ENCODE data around the gene MYF6.
"Not testable (repeated sequence)": the region's sequence is repeated elsewhere in the genome, so short reads cannot be mapped to it uniquely, and the experiment has no call there.

MYF6 gene

GRCh38 chr12:80707126-80707829, at the start of gene MYF6:
MYF6 (plus strand) TSS chr12:80707634; CDS start chr12:80707720, 86 bp downstream.
- peak within 1 kb of the TSS; percentile 5; the same call in 1 of the 2 replicates for H3K4me3 ChIP-seq (ENCODE audit: low read length)
- no CpG with 5 or more reads among the region's 4 CpGs for WGBS (ENCODE audit: insufficient coverage, insufficient read length)
- H3K4me1 ChIP-seq (ENCODE audit: control insufficient read depth, insufficient read depth, low read length), result peaks cover 4% of the 10 kb centered on the region; the same call in 1 of the 2 replicates
- peaks cover 47% of the 10 kb centered on the region for H3K27me3 ChIP-seq (ENCODE audit: control insufficient read depth, insufficient read depth, low read length)
- no peak for DNase-seq (ENCODE audit: low read depth, low spot score)
- H3K36me3 ChIP-seq (ENCODE audit: control insufficient read depth, insufficient read depth, low read length), result no peaks in the 10 kb centered on the region
- H3K27ac ChIP-seq (ENCODE audit: low read length), result no peak within 1 kb of the TSS
- no peaks in the 10 kb centered on the region for H3K9me3 ChIP-seq (ENCODE audit: control insufficient read depth, insufficient read depth, low read length)

GRCh38 chr12:80659512-80660063, 47.8 kb upstream of the MYF6 start:
- Histone ChIP-seq H3K4me1 (ENCODE audit: control insufficient read depth, insufficient read depth, low read length) (no peaks in the 10 kb centered on the region), H3K27ac (ENCODE audit: low read length) (no peak overlapping the region), H3K36me3 (ENCODE audit: control insufficient read depth, insufficient read depth, low read length) (no peaks in the 10 kb centered on the region), H3K27me3 (ENCODE audit: control insufficient read depth, insufficient read depth, low read length) (no peaks in the 10 kb centered on the region), H3K4me3 (ENCODE audit: low read length) (no peak overlapping the region), H3K9me3 (ENCODE audit: control insufficient read depth, insufficient read depth, low read length) (no peaks in the 10 kb centered on the region)
- WGBS (ENCODE audit: insufficient coverage, insufficient read length), result no CpG with 5 or more reads among the region's 5 CpGs
- no peak for DNase-seq (ENCODE audit: low read depth, low spot score)

- DNase-seq (ENCODE audit: low read depth, low spot score), result no peak
- H3K9me3 ChIP-seq (ENCODE audit: control insufficient read depth, insufficient read depth, low read length), result no peaks in the 10 kb centered on the region
- no peaks in the 10 kb centered on the region for H3K4me1 ChIP-seq (ENCODE audit: control insufficient read depth, insufficient read depth, low read length)
- H3K27ac ChIP-seq (ENCODE audit: low read length), result no peak overlapping the region
- H3K36me3 ChIP-seq (ENCODE audit: control insufficient read depth, insufficient read depth, low read length), result no peaks in the 10 kb centered on the region
- H3K27me3 ChIP-seq (ENCODE audit: control insufficient read depth, insufficient read depth, low read length), result no peaks in the 10 kb centered on the region
- no peak overlapping the region for H3K4me3 ChIP-seq (ENCODE audit: low read length)
Observed at GRCh38 chr12:80662586-80662985, 44.8 kb upstream of the MYF6 start.

DNA sequence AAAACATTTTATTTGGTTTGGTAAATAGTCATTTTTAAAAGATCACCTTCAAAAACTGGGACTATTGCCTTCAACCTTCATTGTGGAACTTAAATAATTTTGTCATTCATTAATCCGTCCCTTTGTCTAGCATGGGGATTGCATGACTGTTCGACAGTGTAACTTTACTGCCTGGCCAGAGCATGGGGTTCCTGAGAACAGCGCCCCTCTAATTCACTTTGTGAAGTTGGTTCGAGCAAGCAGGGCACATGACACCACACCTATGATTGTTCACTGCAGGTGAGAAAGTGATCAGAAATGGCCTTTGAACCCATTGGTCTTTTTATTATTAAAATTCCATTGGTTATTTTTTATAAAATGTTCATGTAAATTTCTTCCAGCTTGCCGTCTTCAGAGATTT, 37.2 kb upstream of the MYF6 start:
- no CpG with 5 or more reads among the region's 5 CpGs for WGBS (ENCODE audit: insufficient coverage, insufficient read length)
- Histone ChIP-seq H3K4me3 (ENCODE audit: low read length) (no peak overlapping the region), H3K27me3 (ENCODE audit: control insufficient read depth, insufficient read depth, low read length) (no peaks in the 10 kb centered on the region), H3K27ac (ENCODE audit: low read length) (no peak overlapping the region), H3K36me3 (ENCODE audit: control insufficient read depth, insufficient read depth, low read length) (no peaks in the 10 kb centered on the region), H3K9me3 (ENCODE audit: control insufficient read depth, insufficient read depth, low read length) (no peaks in the 10 kb centered on the region), H3K4me1 (ENCODE audit: control insufficient read depth, insufficient read depth, low read length) (no peaks in the 10 kb centered on the region)
- no peak for DNase-seq (ENCODE audit: low read depth, low spot score)

DNA sequence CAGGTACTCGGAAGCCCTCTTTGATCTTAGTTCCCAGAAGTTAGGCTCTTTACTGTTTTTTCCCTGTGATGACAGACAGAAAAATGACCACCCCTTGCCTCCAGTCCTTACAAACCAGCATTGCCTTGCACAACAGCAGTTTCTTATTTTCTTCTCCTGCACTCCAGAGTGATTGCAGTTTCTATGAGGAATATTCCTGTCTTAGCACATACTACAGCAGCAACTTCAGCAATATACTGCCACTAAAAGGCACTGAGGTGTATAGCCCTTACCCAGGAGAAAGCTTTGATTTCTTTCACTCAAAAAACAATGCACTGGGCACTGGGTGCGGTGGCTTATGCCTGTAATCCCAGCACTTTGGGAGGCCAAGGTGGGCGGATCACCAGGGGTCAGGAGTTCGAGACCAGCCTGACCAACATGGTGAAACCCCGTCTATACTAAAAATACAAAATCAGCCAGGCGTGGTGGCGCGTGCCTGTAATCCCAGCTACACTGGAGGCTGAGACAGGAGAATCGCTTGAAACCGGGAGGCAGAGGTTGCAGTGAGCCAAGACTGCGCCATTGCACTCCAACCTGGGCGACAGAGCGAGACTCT, 31.3 kb upstream of the MYF6 start:
- not testable (repeated sequence) for H3K4me1 ChIP-seq (ENCODE audit: control insufficient read depth, insufficient read depth, low read length); H3K36me3 ChIP-seq (ENCODE audit: control insufficient read depth, insufficient read depth, low read length); H3K4me3 ChIP-seq (ENCODE audit: low read length); H3K27ac ChIP-seq (ENCODE audit: low read length); DNase-seq (ENCODE audit: low read depth, low spot score); H3K9me3 ChIP-seq (ENCODE audit: control insufficient read depth, insufficient read depth, low read length); H3K27me3 ChIP-seq (ENCODE audit: control insufficient read depth, insufficient read depth, low read length)
- no CpG with 5 or more reads among the region's 13 CpGs for WGBS (ENCODE audit: insufficient coverage, insufficient read length)

- Histone ChIP-seq H3K27me3 (ENCODE audit: control insufficient read depth, insufficient read depth, low read length) (no peaks in the 10 kb centered on the region), H3K4me1 (ENCODE audit: control insufficient read depth, insufficient read depth, low read length) (no peaks in the 10 kb centered on the region), H3K36me3 (ENCODE audit: control insufficient read depth, insufficient read depth, low read length) (no peaks in the 10 kb centered on the region), H3K27ac (ENCODE audit: low read length) (no peak overlapping the region), H3K4me3 (ENCODE audit: low read length) (no peak overlapping the region), H3K9me3 (ENCODE audit: control insufficient read depth, insufficient read depth, low read length) (no peaks in the 10 kb centered on the region)
- WGBS (ENCODE audit: insufficient coverage, insufficient read length), result no CpG with 5 or more reads among the region's 1 CpG
- DNase-seq (ENCODE audit: low read depth, low spot score), result no peak
Observed at GRCh38 chr12:80676856-80677255, 30.6 kb upstream of the MYF6 start.

DNA sequence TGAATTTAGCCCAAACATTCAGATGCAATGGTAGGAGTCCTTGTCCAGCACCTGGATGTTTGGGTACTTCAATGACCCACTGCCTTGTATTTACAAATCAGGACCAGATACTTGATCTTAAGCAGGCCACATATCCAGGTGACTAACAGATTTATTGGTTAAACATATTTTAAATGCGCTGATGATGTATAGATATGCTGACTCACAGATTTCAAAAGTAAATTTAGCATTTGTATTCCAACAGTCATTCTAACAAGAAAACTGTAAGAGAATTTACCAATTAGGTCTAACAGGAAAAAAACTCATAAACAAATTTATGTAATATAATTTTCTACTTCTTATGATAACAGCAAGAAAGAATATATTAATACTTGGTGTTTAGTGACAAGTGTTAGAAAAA, 29.4 kb upstream of the MYF6 start:
- H3K27me3 ChIP-seq (ENCODE audit: control insufficient read depth, insufficient read depth, low read length), result no peaks in the 10 kb centered on the region
- no peaks in the 10 kb centered on the region for H3K4me1 ChIP-seq (ENCODE audit: control insufficient read depth, insufficient read depth, low read length)
- no peak overlapping the region for H3K27ac ChIP-seq (ENCODE audit: low read length)
- no peak overlapping the region for H3K4me3 ChIP-seq (ENCODE audit: low read length)
- H3K9me3 ChIP-seq (ENCODE audit: control insufficient read depth, insufficient read depth, low read length), result no peaks in the 10 kb centered on the region
- H3K36me3 ChIP-seq (ENCODE audit: control insufficient read depth, insufficient read depth, low read length), result no peaks in the 10 kb centered on the region
- no CpG with 5 or more reads among the region's 1 CpG for WGBS (ENCODE audit: insufficient coverage, insufficient read length)
- no peak for DNase-seq (ENCODE audit: low read depth, low spot score)

- no CpG with 5 or more reads among the region's 3 CpGs for WGBS (ENCODE audit: insufficient coverage, insufficient read length)
- no peak overlapping the region for H3K4me3 ChIP-seq (ENCODE audit: low read length)
- H3K36me3 ChIP-seq (ENCODE audit: control insufficient read depth, insufficient read depth, low read length), result no peaks in the 10 kb centered on the region
- H3K9me3 ChIP-seq (ENCODE audit: control insufficient read depth, insufficient read depth, low read length), result no peaks in the 10 kb centered on the region
- H3K27ac ChIP-seq (ENCODE audit: low read length), result no peak overlapping the region
- no peak for DNase-seq (ENCODE audit: low read depth, low spot score)
- no peaks in the 10 kb centered on the region for H3K27me3 ChIP-seq (ENCODE audit: control insufficient read depth, insufficient read depth, low read length)
- no peaks in the 10 kb centered on the region; the same call in 1 of the 2 replicates for H3K4me1 ChIP-seq (ENCODE audit: control insufficient read depth, insufficient read depth, low read length)
Observed at GRCh38 chr12:80679346-80680131, 27.9 kb upstream of the MYF6 start.

GRCh38 chr12:80681287-80681686, 26.1 kb upstream of the MYF6 start:
- H3K36me3 ChIP-seq (ENCODE audit: control insufficient read depth, insufficient read depth, low read length), result no peaks in the 10 kb centered on the region
- H3K4me3 ChIP-seq (ENCODE audit: low read length), result no peak overlapping the region
- no peak overlapping the region for H3K27ac ChIP-seq (ENCODE audit: low read length)
- WGBS (ENCODE audit: insufficient coverage, insufficient read length), result no CpG with 5 or more reads among the region's 2 CpGs
- DNase-seq (ENCODE audit: low read depth, low spot score), result no peak
- H3K27me3 ChIP-seq (ENCODE audit: control insufficient read depth, insufficient read depth, low read length), result no peaks in the 10 kb centered on the region
- H3K4me1 ChIP-seq (ENCODE audit: control insufficient read depth, insufficient read depth, low read length), result no peaks in the 10 kb centered on the region; the same call in 1 of the 2 replicates
- H3K9me3 ChIP-seq (ENCODE audit: control insufficient read depth, insufficient read depth, low read length), result no peaks in the 10 kb centered on the region

GRCh38 chr12:80681786-80682185, 25.6 kb upstream of the MYF6 start:
- no CpG with 5 or more reads among the region's 3 CpGs for WGBS (ENCODE audit: insufficient coverage, insufficient read length)
- no peak overlapping the region for H3K27ac ChIP-seq (ENCODE audit: low read length)
- no peaks in the 10 kb centered on the region for H3K27me3 ChIP-seq (ENCODE audit: control insufficient read depth, insufficient read depth, low read length)
- DNase-seq (ENCODE audit: low read depth, low spot score), result no peak
- H3K36me3 ChIP-seq (ENCODE audit: control insufficient read depth, insufficient read depth, low read length), result no peaks in the 10 kb centered on the region
- no peaks in the 10 kb centered on the region; the same call in 1 of the 2 replicates for H3K4me1 ChIP-seq (ENCODE audit: control insufficient read depth, insufficient read depth, low read length)
- no peak overlapping the region for H3K4me3 ChIP-seq (ENCODE audit: low read length)
- no peaks in the 10 kb centered on the region for H3K9me3 ChIP-seq (ENCODE audit: control insufficient read depth, insufficient read depth, low read length)
